NB4 (cell line): Measurements from ENCODE around the gene LRIF1.

Source experiments
- POLR2A ChIP-seq: IDR thresholded peaks from 2 replicates; pipeline ENCODE4 v1.6.1; 2011; ENCODE audit warnings: mild to moderate bottlenecking; ENCODE audit not compliant: insufficient read length; ENCODE audit errors: extremely low read depth
- TF ChIP-seq, protein P1 (sequence below): IDR thresholded peaks from 2 replicates; pipeline ENCODE4 v1.6.1; 2011; ENCODE audit warnings: low read depth, low read length
- TF ChIP-seq, protein P2 (sequence below): IDR thresholded peaks from one replicate; pipeline ENCODE4 v1.5.1; 2012; ENCODE audit warnings: low read depth, low read length

DNA sequence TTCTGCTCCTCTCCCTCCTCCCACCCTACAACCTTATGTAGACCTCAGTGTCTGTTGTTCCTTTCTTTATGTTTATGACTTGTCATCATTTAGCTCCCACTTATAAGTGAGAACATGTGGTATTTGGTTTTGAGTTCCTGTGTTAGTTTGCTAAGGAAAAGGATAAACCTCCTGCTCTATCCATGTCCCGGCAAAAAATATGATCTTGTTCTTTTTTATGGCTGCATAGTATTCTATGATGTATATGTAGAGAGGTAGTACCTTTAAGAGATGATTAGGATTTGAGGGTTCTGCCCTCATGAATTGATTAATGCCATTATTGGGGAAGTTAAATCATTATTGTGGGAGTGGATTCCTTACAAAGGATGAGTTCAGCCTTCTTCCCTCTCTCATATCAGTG lies 41.8 kb downstream of the LRIF1 start:
- TF ChIP-seq, protein P1, sequence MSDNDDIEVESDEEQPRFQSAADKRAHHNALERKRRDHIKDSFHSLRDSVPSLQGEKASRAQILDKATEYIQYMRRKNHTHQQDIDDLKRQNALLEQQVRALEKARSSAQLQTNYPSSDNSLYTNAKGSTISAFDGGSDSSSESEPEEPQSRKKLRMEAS: no peak
- TF ChIP-seq, protein P2, sequence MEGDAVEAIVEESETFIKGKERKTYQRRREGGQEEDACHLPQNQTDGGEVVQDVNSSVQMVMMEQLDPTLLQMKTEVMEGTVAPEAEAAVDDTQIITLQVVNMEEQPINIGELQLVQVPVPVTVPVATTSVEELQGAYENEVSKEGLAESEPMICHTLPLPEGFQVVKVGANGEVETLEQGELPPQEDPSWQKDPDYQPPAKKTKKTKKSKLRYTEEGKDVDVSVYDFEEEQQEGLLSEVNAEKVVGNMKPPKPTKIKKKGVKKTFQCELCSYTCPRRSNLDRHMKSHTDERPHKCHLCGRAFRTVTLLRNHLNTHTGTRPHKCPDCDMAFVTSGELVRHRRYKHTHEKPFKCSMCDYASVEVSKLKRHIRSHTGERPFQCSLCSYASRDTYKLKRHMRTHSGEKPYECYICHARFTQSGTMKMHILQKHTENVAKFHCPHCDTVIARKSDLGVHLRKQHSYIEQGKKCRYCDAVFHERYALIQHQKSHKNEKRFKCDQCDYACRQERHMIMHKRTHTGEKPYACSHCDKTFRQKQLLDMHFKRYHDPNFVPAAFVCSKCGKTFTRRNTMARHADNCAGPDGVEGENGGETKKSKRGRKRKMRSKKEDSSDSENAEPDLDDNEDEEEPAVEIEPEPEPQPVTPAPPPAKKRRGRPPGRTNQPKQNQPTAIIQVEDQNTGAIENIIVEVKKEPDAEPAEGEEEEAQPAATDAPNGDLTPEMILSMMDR: no peak
- TF ChIP-seq POLR2A: no peak
